ENCODE measurements around the gene TBC1D14.

GRCh38 chr4:6893449-6894085, 16.1 kb upstream of the TBC1D14 start:
- TF ChIP-seq CTCF (IDR thresholded peaks at IDR 0.05): no peak
- TF ChIP-seq POLR2A (IDR thresholded peaks at IDR 0.05): no peak

Measured in testis (tissue), 2 donors.